ENCODE measurements around the gene GFY.

GFY gene

DNA sequence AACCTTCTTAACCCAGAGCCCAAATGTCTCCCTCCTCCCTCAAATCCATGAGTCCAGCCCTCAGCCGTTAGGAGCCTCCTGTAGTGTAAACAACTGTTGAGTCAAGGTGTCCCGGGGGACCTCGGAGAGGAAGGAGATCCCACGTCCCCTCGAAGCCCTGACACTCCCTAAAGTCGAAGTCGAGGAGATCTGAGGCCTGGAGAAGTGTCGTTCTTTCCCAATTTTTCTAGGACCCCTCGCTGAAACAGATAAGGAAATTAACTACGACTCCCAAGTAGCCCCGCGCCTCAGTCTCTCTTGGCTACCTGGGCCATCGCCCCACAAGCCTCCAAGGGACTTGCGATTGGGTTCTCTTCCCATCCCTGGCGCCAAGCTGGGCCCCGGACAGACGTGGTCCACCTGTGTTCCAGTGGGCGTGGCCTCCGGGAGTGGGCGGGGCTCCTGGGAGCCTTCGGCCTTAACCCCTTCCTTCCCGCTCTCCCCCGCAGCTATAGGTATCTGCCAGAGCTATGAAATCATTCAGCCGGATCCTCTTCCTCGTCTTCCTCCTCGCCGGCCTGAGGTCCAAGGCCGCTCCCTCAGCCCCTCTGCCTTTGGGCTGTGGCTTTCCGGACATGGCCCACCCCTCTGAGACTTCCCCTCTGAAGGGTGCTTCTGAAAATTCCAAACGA lies 869 bp downstream of the GFY start (continued):
- peak; percentile 95 for TF ChIP-seq SCRT2 (tag by site-specific recombination; IDR thresholded peaks at IDR 0.05)
- TF ChIP-seq SP2 (tag by site-specific recombination; IDR thresholded peaks at IDR 0.05): peak; percentile 37; the same call in 1 of the 2 replicates
- peak; percentile 98 for TF ChIP-seq ZBTB48 (tag by site-specific recombination; IDR thresholded peaks at IDR 0.05)
- peak; percentile 91 for TF ChIP-seq KLF9 (tag by site-specific recombination; IDR thresholded peaks at IDR 0.05; ENCODE audit: low read depth)

DNA sequence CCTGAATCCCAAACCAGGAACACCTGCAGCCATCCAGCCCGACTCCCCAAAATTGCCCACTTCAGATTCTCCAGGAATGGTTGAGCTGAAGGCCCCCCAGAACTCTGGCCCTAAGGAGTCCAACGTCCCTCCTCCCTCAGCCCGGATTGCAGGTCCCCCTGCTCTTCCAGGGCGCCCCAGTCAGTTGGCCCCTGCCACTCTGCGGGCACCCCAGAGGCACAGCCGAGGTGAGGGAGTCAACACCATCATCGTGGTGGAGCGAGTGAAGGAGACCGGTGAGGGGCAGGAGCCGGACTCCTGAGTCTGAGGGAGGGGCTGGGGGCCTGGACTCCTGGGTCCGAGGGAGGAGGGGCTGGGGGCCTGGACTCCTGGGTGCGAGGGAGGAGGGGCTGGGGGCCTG lies 2.2 kb downstream of the GFY start:
- Histone ChIP-seq H3K4me3 (ENCODE audit: low read depth, low read length) (no peak overlapping the region), H3K9me3 (ENCODE audit: control insufficient read depth, insufficient read depth, low read depth, low read length) (no peaks in the 10 kb centered on the region), H3K27ac (ENCODE audit: extremely low read depth, low read depth, low read length) (no peak overlapping the region), H3K36me3 (ENCODE audit: control insufficient read depth in 2 of 2, insufficient read depth in 1 of 2, low read length in 2 of 2) (no peaks in the 10 kb centered on the region), H3K4me1 (ENCODE audit: control insufficient read depth, insufficient read depth, low read length) (peaks cover 3% of the 10 kb centered on the region)
- TF ChIP-seq ZNF544 (tag by site-specific recombination; IDR thresholded peaks at IDR 0.05): no peak
- TF ChIP-seq ZBTB7A (tag by site-specific recombination; IDR thresholded peaks at IDR 0.05; ENCODE audit: low read depth): no peak
- no peak for TF ChIP-seq ZNF792 (tag by site-specific recombination; IDR thresholded peaks at IDR 0.05)
- TF ChIP-seq MZF1 (tag by site-specific recombination; IDR thresholded peaks at IDR 0.05; ENCODE audit: borderline replicate concordance): no peak
- TF ChIP-seq GLIS1 (tag by site-specific recombination; IDR thresholded peaks at IDR 0.05): no peak
- TF ChIP-seq ZNF211 (tag by site-specific recombination; IDR thresholded peaks at IDR 0.05; ENCODE audit: low read depth): no peak
- TF ChIP-seq ZNF777 (tag by site-specific recombination; IDR thresholded peaks at IDR 0.05; ENCODE audit: borderline replicate concordance): no peak
- TF ChIP-seq MYNN (tag by site-specific recombination; IDR thresholded peaks at IDR 0.05; ENCODE audit: borderline replicate concordance): no peak
- no peak for TF ChIP-seq ZNF175 (tag by site-specific recombination; IDR thresholded peaks at IDR 0.05)
- TF ChIP-seq SP3 (tag by site-specific recombination; IDR thresholded peaks at IDR 0.05): no peak
- TF ChIP-seq ZNF423 (tag by site-specific recombination; IDR thresholded peaks at IDR 0.05): no peak
- TF ChIP-seq, protein P1, sequence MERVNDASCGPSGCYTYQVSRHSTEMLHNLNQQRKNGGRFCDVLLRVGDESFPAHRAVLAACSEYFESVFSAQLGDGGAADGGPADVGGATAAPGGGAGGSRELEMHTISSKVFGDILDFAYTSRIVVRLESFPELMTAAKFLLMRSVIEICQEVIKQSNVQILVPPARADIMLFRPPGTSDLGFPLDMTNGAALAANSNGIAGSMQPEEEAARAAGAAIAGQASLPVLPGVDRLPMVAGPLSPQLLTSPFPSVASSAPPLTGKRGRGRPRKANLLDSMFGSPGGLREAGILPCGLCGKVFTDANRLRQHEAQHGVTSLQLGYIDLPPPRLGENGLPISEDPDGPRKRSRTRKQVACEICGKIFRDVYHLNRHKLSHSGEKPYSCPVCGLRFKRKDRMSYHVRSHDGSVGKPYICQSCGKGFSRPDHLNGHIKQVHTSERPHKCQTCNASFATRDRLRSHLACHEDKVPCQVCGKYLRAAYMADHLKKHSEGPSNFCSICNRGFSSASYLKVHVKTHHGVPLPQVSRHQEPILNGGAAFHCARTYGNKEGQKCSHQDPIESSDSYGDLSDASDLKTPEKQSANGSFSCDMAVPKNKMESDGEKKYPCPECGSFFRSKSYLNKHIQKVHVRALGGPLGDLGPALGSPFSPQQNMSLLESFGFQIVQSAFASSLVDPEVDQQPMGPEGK (tag by site-specific recombination; IDR thresholded peaks at IDR 0.05): no peak
- no peak for TF ChIP-seq ZNF747 (tag by site-specific recombination; IDR thresholded peaks at IDR 0.05)
- TF ChIP-seq BCL11B (tag by site-specific recombination; IDR thresholded peaks at IDR 0.05; ENCODE audit: low read depth): no peak
- no peak for TF ChIP-seq ZNF660 (tag by site-specific recombination; IDR thresholded peaks at IDR 0.05)
- TF ChIP-seq GLI4 (tag by site-specific recombination; IDR thresholded peaks at IDR 0.05): no peak
- no peak for TF ChIP-seq ZNF121 (tag by site-specific recombination; IDR thresholded peaks at IDR 0.05)
- TF ChIP-seq TCF7L2 (IDR thresholded peaks at IDR 0.05; ENCODE audit: borderline replicate concordance, low read depth, low read length): no peak
- POLR2A ChIA-PET: interaction anchor here (0.8 to 1.9 kb wide), 2 partner anchors 9 to 24 kb away, joined by 3 to 5 read pairs; partner anchors contain the start of gene PIH1D1
- CTCF ChIA-PET: interaction anchor here (0.6 to 3.8 kb wide), 5 partner anchors 36 to 201 kb away, joined by 3 to 33 read pairs (median 3); no protein-coding TSS in a partner anchor

DNA sequence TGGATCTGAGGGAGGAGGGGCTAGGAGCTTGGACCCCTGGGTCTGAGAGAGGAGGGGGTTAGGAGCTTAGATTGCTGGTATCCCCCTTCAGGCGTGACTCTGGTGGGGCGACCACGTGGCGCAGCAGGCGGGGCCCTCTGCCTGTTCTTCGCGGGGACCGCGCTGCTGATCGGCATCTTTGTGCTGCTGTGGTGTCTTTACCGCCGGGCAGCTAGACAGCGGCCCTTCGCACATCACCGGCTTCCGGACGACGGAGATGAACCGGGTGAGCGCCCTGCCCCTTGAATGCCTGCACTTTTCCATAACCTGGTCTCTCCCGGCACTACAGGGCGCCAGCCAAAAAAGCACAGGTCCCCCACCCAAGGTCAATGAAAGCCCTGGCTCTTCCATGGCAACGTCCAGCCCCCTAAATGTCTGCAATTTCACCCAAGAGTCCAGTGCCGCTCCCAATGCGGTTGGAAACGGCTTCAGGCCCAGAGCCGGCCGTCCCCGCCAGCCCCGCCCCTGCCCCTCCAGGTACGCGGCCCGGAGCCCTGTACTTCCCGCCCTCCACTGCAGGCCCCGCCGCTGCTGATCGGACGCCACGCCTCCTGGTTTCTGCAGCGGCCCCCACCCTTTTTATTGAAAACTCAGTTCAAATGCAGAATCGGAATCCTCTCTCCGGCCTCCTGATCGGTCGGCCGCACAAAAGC lies 2.8 kb downstream of the GFY start:
- ChIA-PET CTCF (interaction anchor here (0.6 to 1.4 kb wide), 3 partner anchors 13 to 201 kb away, joined by 3 to 4 read pairs (median 4); no protein-coding TSS in a partner anchor), POLR2A (interaction anchor here (0.8 to 1.9 kb wide), 2 partner anchors 9 to 24 kb away, joined by 3 to 5 read pairs; partner anchors contain the start of gene PIH1D1)
- H3K4me1 ChIP-seq (ENCODE audit: control insufficient read depth, insufficient read depth, low read length): no peaks in the 10 kb centered on the region
- H3K4me3 ChIP-seq (ENCODE audit: low read depth, low read length): peak overlapping the region; percentile 11; the same call in 1 of the 2 replicates
- no peak overlapping the region for H3K27ac ChIP-seq (ENCODE audit: extremely low read depth, low read depth, low read length)
- no peaks in the 10 kb centered on the region for H3K36me3 ChIP-seq (ENCODE audit: control insufficient read depth in 2 of 2, insufficient read depth in 1 of 2, low read length in 2 of 2)
- H3K9me3 ChIP-seq (ENCODE audit: control insufficient read depth, insufficient read depth, low read depth, low read length): no peaks in the 10 kb centered on the region
- TF ChIP-seq ZNF157 (tag by site-specific recombination; IDR thresholded peaks at IDR 0.05) (0 out of 2 replicates have a peak, but pooled peaks have one; percentile 9), ZNF169 (tag by site-specific recombination; IDR thresholded peaks at IDR 0.05) (no peak), TCF7L2 (IDR thresholded peaks at IDR 0.05; ENCODE audit: borderline replicate concordance, low read depth, low read length) (no peak), ZNF843 (tag by site-specific recombination; IDR thresholded peaks at IDR 0.05) (no peak), ZNF548 (tag by site-specific recombination; IDR thresholded peaks at IDR 0.05) (no peak), PRDM1 (tag by site-specific recombination; IDR thresholded peaks at IDR 0.05) (no peak), GLIS1 (tag by site-specific recombination; IDR thresholded peaks at IDR 0.05) (peak; percentile 46), KLF16 (tag by site-specific recombination; IDR thresholded peaks at IDR 0.05) (peak; percentile 21; the same call in 1 of the 2 replicates), ZNF24 (tag by site-specific recombination; IDR thresholded peaks at IDR 0.05) (no peak)
- TF ChIP-seq, protein P2, sequence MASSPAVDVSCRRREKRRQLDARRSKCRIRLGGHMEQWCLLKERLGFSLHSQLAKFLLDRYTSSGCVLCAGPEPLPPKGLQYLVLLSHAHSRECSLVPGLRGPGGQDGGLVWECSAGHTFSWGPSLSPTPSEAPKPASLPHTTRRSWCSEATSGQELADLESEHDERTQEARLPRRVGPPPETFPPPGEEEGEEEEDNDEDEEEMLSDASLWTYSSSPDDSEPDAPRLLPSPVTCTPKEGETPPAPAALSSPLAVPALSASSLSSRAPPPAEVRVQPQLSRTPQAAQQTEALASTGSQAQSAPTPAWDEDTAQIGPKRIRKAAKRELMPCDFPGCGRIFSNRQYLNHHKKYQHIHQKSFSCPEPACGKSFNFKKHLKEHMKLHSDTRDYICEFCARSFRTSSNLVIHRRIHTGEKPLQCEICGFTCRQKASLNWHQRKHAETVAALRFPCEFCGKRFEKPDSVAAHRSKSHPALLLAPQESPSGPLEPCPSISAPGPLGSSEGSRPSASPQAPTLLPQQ (tag by site-specific recombination; IDR thresholded peaks at IDR 0.05): peak; percentile 50; the same call in 1 of the 2 replicates
